Measurements from ENCODE around the gene ACTR3C.
A peak's percentile ranks its signal among the peaks of the same experiment; 100 is the strongest.

ACTR3C gene

GRCh38 chr7:150359622-150360362, 36.4 kb upstream of the ACTR3C start:
- DNase-seq (ENCODE audit: low read depth in 2 of 2) = no peak

- no peak for DNase-seq (ENCODE audit: low read depth in 2 of 2)
Measured at GRCh38 chr7:150358988-150359621, 35.8 kb upstream of the ACTR3C start.

GRCh38 chr7:150358433-150358832, 35.1 kb upstream of the ACTR3C start:
- DNase-seq (ENCODE audit: low read depth in 2 of 2) = no peak

- DNase-seq (ENCODE audit: low read depth in 2 of 2) = no peak
Measured at GRCh38 chr7:150357771-150358427, 34.6 kb upstream of the ACTR3C start.

GRCh38 chr7:150357270-150357669, 33.9 kb upstream of the ACTR3C start:
- DNase-seq (ENCODE audit: low read depth in 2 of 2) = peak; percentile 54 to 58

- no peak for DNase-seq (ENCODE audit: low read depth in 2 of 2)
Measured at GRCh38 chr7:150356265-150356897, 33.0 kb upstream of the ACTR3C start.

GRCh38 chr7:150355666-150356059, 32.3 kb upstream of the ACTR3C start:
- DNase-seq (ENCODE audit: low read depth in 2 of 2) = no peak

- DNase-seq (ENCODE audit: low read depth in 2 of 2) = no peak
Measured at GRCh38 chr7:150351587-150352194, 28.3 kb upstream of the ACTR3C start.

- DNase-seq (ENCODE audit: low read depth in 2 of 2) = no peak
Measured at GRCh38 chr7:150346922-150347321, 23.6 kb upstream of the ACTR3C start.

GRCh38 chr7:150345012-150345411, 21.7 kb upstream of the ACTR3C start:
- DNase-seq (ENCODE audit: low read depth in 2 of 2) = no peak

GRCh38 chr7:150344299-150344698, 21.0 kb upstream of the ACTR3C start:
- DNase-seq (ENCODE audit: low read depth in 2 of 2) = no peak

- DNase-seq (ENCODE audit: low read depth in 2 of 2) = no peak
Measured at GRCh38 chr7:150343225-150343624, 19.9 kb upstream of the ACTR3C start.

GRCh38 chr7:150342121-150342408, 18.7 kb upstream of the ACTR3C start:
- no peak for DNase-seq (ENCODE audit: low read depth in 2 of 2)

- no peak for DNase-seq (ENCODE audit: low read depth in 2 of 2)
Measured at GRCh38 chr7:150341263-150342120, 18.1 kb upstream of the ACTR3C start, which contains the start of gene RARRES2. Gene RARRES2 (minus strand): TSS chr7:150341629. CDS start chr7:150340609, 1,020 bp downstream.

- no peak for DNase-seq (ENCODE audit: low read depth in 2 of 2)
Measured at GRCh38 chr7:150340875-150341262, 17.5 kb upstream of the ACTR3C start.

GRCh38 chr7:150340024-150340749, 16.8 kb upstream of the ACTR3C start:
- no peak for DNase-seq (ENCODE audit: low read depth in 2 of 2)

GRCh38 chr7:150339409-150339809, 16.1 kb upstream of the ACTR3C start:
- DNase-seq (ENCODE audit: low read depth in 2 of 2) = no peak

GRCh38 chr7:150338166-150338829, 15.0 kb upstream of the ACTR3C start:
- no peak for DNase-seq (ENCODE audit: low read depth in 2 of 2)

- no peak for DNase-seq (ENCODE audit: low read depth in 2 of 2)
Measured at GRCh38 chr7:150337659-150338081, 14.3 kb upstream of the ACTR3C start.

GRCh38 chr7:150337179-150337578, 13.8 kb upstream of the ACTR3C start:
- no peak for DNase-seq (ENCODE audit: low read depth in 2 of 2)
